PFSK-1 (cell line): ENCODE results near the gene TRPM2.
A peak's percentile ranks its signal among the peaks of the same experiment; 100 is the strongest.

Experiments used
- FOXP2 ChIP-seq: optimal IDR thresholded peaks from 2 replicates; pipeline ENCODE3; 2011; ENCODE audit warnings: borderline replicate concordance, control low read depth, inconsistent platforms; ENCODE audit not compliant: insufficient read depth; ENCODE audit errors: extremely low read length, extremely low read depth
- POLR2AphosphoS5 ChIP-seq: IDR thresholded peaks from 2 replicates; pipeline ENCODE4 v1.6.1; 2012; ENCODE audit warnings: low read depth, mild to moderate bottlenecking, control low read depth, low read length, moderate library complexity
- SIN3A ChIP-seq: IDR thresholded peaks from 2 replicates; pipeline ENCODE4 v1.6.1; 2012; ENCODE audit warnings: mild to moderate bottlenecking, low read length, moderate library complexity, borderline replicate concordance; ENCODE audit not compliant: insufficient read depth
- TAF1 ChIP-seq: IDR thresholded peaks from 2 replicates; pipeline ENCODE4 v1.6.1; 2012; ENCODE audit warnings: low read length, control low read depth, borderline replicate concordance; ENCODE audit not compliant: insufficient read depth
- TF ChIP-seq, protein P1 (sequence below), 2 experiments: IDR thresholded peaks; 2 replicates each; pipeline versions ENCODE4 v1.6.1 to v1.8.0; 2011 to 2012; ENCODE audit warnings: low read depth in 2 of 2, low read length in 2 of 2, control low read depth in 1 of 2, inconsistent platforms in 1 of 2, mild to moderate bottlenecking in 1 of 2, moderate library complexity in 1 of 2; ENCODE audit not compliant: insufficient read depth in 1 of 2

Gene TRPM2

DNA sequence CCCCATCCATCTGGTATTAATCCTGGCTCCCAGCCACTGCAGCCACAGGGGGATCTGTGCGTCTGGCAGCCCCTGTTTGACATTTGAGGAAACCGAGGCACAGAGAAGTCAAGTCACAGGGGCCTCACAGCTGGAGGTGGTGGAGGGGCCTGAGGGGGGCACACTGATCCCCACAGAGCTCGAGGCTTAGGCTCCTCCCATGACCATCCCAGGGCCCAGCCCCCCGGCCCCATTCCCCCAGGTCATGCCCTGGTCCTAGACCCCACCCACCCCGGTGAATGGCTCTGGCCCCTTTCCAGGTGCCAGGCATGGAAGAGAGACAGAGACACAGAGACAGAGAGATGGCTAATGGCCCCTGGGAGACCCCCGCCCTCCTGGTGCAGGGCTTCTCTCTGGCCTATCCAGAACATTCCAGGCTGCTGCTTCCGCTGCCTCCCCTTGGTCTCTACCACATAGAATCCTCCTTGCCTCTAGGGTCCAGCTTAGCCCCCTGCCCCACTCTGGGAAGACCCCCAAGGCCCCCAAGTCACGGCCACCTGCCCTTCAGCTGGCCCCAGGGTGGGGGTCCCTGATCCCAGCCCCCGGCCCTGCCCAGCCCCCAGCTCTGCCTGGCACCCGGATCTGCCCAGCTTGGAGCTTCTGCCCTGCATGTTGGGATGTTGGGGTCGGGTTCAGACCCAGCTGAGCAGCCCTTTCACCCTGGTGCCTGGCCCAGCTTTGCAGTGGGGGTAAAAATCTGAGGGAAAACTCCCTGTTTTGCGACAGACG lies 72.7 kb downstream of the TRPM2 start:
- TF ChIP-seq SIN3A (no peak), FOXP2 (no peak), TAF1 (no peak)
- TF ChIP-seq, protein P1, sequence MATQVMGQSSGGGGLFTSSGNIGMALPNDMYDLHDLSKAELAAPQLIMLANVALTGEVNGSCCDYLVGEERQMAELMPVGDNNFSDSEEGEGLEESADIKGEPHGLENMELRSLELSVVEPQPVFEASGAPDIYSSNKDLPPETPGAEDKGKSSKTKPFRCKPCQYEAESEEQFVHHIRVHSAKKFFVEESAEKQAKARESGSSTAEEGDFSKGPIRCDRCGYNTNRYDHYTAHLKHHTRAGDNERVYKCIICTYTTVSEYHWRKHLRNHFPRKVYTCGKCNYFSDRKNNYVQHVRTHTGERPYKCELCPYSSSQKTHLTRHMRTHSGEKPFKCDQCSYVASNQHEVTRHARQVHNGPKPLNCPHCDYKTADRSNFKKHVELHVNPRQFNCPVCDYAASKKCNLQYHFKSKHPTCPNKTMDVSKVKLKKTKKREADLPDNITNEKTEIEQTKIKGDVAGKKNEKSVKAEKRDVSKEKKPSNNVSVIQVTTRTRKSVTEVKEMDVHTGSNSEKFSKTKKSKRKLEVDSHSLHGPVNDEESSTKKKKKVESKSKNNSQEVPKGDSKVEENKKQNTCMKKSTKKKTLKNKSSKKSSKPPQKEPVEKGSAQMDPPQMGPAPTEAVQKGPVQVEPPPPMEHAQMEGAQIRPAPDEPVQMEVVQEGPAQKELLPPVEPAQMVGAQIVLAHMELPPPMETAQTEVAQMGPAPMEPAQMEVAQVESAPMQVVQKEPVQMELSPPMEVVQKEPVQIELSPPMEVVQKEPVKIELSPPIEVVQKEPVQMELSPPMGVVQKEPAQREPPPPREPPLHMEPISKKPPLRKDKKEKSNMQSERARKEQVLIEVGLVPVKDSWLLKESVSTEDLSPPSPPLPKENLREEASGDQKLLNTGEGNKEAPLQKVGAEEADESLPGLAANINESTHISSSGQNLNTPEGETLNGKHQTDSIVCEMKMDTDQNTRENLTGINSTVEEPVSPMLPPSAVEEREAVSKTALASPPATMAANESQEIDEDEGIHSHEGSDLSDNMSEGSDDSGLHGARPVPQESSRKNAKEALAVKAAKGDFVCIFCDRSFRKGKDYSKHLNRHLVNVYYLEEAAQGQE (IDR thresholded peaks at IDR 0.05; ENCODE audit: insufficient read depth in 1 of 2, low read depth in 2 of 2, low read length in 2 of 2) = no peak; a peak in 1 of 4 replicates

GRCh38 chr21:44426663-44427191 lies 73.3 kb downstream of the TRPM2 start:
- TF ChIP-seq POLR2AphosphoS5 (no peak), FOXP2 (no peak), TAF1 (no peak), SIN3A (no peak)
- TF ChIP-seq, protein P1 (IDR thresholded peaks at IDR 0.05; ENCODE audit: insufficient read depth in 1 of 2, low read depth in 2 of 2, low read length in 2 of 2) = no peak

DNA sequence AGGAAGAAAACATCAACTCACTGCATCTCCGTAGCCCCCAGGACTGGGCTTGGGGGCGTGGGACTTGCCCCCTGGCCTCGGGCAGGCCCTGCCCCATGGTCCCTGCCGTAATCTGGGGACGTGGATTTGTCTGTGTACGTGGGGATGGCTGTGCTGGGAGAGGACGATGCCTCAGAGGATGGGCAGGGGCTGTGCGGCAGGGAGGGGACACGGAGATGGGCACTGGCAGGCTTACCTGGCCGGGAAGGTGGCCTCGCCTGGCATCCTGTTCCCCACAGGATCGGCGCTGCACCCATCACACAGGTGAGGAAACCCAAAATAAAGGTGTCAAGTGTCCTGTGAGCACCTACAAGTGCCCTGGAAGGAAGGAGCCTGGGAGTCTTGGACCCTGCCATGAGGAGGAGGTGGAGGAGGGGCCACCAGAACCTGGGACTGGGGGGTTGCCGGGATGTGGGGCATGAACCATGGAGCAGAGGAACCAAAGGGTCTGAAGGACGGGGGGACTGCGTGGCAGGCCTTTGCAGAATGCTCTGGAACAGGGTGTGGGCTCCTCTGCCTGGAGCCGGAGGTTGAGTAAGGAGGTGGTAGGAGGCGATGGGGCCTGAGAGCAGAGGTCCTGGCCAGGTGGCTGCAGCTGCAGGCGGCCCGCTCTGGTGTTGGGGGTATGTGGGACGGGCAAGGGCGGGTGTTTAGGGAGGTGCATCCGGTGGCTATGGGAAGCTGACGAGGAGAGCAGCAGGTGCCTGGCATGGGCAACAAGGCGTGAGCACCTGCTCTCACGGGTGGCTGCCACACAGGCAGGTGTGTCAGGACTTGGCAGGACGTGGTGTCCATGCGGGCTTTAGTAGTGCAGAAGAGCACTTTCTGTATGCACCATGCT lies 74.1 kb downstream of the TRPM2 start:
- no peak for TF ChIP-seq SIN3A
- no peak for TF ChIP-seq POLR2AphosphoS5
- TF ChIP-seq, protein P1 (IDR thresholded peaks at IDR 0.05; ENCODE audit: insufficient read depth in 1 of 2, low read depth in 2 of 2, low read length in 2 of 2) = no peak
- no peak for TF ChIP-seq FOXP2
- no peak for TF ChIP-seq TAF1

DNA sequence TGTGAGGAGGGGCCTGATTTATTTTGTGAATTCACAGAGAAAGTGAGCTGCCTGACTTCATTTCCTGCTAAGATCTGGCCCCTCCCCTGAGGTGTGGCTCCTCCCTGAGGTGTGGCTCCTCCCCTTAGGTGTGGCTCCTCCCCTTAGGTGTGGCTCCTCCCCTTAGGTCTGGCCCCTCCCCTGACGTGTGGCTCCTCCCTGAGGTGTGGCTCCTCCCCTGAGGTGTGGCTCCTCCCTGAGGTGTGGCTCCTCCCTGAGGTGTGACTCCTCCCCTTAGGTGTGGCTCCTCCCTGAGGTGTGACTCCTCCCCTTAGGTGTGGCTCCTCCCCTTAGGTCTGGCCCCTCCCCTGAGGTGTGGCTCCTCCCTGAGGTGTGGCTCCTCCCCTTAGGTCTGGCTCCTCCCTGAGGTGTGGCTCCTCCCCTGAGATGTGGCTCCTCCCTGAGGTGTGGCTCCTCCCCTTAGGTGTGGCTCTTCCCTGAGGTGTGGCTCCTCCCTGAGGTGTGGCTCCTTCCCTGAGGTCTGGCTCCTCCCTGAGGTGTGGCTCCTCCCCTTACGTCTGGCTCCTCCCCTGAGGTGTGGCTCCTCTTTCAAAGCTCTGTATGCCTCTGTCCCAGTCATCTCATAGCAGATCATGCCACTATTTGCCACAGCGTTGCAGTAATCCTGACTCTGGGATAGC lies 75.0 kb downstream of the TRPM2 start:
- TF ChIP-seq FOXP2 (no peak), POLR2AphosphoS5 (0 out of 2 replicates have a peak, but pooled peaks have one; percentile 20), TAF1 (no peak), SIN3A (no peak)
- TF ChIP-seq, protein P1 (IDR thresholded peaks at IDR 0.05; ENCODE audit: insufficient read depth in 1 of 2, low read depth in 2 of 2, low read length in 2 of 2) = no peak
